Pons (tissue), 1 donor: ENCODE measurements around the gene OR10A2.
"Not testable (repeated sequence)": the region's sequence is repeated elsewhere in the genome, so short reads cannot be mapped to it uniquely, and the experiment has no call there.

Source experiments
- DNase-seq: peaks from one replicate; pipeline ENCODE4 v3.0.0-alpha.2; 2016; ENCODE audit warnings: low spot score

OR10A2 gene

GRCh38 chr11:6887711-6888110 lies 24.9 kb downstream of the OR10A2 start:
- not testable (repeated sequence) for DNase-seq

- no peak for DNase-seq
Observed at GRCh38 chr11:6888830-6889229, 26.0 kb downstream of the OR10A2 start.

- no peak for DNase-seq
Observed at GRCh38 chr11:6889835-6890234, 27.0 kb downstream of the OR10A2 start.

GRCh38 chr11:6892400-6892799 lies 29.5 kb downstream of the OR10A2 start, which contains the start of gene OR2D2:
OR2D2 (minus strand) TSS chr11:6892500; CDS start chr11:6892500, 0 bp downstream.
- no peak for DNase-seq

- no peak for DNase-seq
Observed at GRCh38 chr11:6894097-6894496, 31.2 kb downstream of the OR10A2 start.

- DNase-seq = no peak
Observed at GRCh38 chr11:6895010-6895409, 32.2 kb downstream of the OR10A2 start.

GRCh38 chr11:6898911-6899310 lies 36.1 kb downstream of the OR10A2 start:
- no peak for DNase-seq

- DNase-seq = no peak
Observed at GRCh38 chr11:6900327-6900999, 37.6 kb downstream of the OR10A2 start.

- DNase-seq = not testable (repeated sequence)
Observed at GRCh38 chr11:6904804-6905203, 41.9 kb downstream of the OR10A2 start.

- DNase-seq = no peak
Observed at GRCh38 chr11:6911378-6911777, 48.5 kb downstream of the OR10A2 start.

GRCh38 chr11:6911948-6912347 lies 49.1 kb downstream of the OR10A2 start:
- no peak for DNase-seq

- DNase-seq = no peak
Observed at GRCh38 chr11:6919698-6920097, 56.8 kb downstream of the OR10A2 start.

GRCh38 chr11:6920702-6921101 lies 57.8 kb downstream of the OR10A2 start, which contains the start of gene OR2D3:
OR2D3 (plus strand) TSS chr11:6921002; CDS start chr11:6921002, 0 bp downstream.
- no peak for DNase-seq
